ENCODE measurements around the gene ZFYVE27.

ZFYVE27 gene

GRCh38 chr10:97744405-97745035, 7.6 kb downstream of the ZFYVE27 start:
- TF ChIP-seq GATA1 (IDR thresholded peaks at IDR 0.05; ENCODE audit: low read depth, low read length) (no peak), POLR2A (IDR thresholded peaks at IDR 0.05; ENCODE audit: low read length) (no peak)
- peak; percentile 87 to 92 for DNase-seq

- DNase-seq: no peak
- TF ChIP-seq GATA1 (IDR thresholded peaks at IDR 0.05; ENCODE audit: low read depth, low read length): no peak
- no peak for TF ChIP-seq POLR2A (IDR thresholded peaks at IDR 0.05; ENCODE audit: low read length)
Observed at GRCh38 chr10:97747573-97747972, 10.6 kb downstream of the ZFYVE27 start.

- no peak for DNase-seq
- TF ChIP-seq POLR2A (IDR thresholded peaks at IDR 0.05; ENCODE audit: low read length) (no peak), GATA1 (IDR thresholded peaks at IDR 0.05; ENCODE audit: low read depth, low read length) (no peak)
Observed at GRCh38 chr10:97748116-97748515, 11.2 kb downstream of the ZFYVE27 start.

GRCh38 chr10:97752956-97753355, 16.0 kb downstream of the ZFYVE27 start:
- TF ChIP-seq GATA1 (IDR thresholded peaks at IDR 0.05; ENCODE audit: low read depth, low read length): no peak
- no peak for TF ChIP-seq POLR2A (IDR thresholded peaks at IDR 0.05; ENCODE audit: low read length)
- no peak for DNase-seq

GRCh38 chr10:97754726-97755125, 17.8 kb downstream of the ZFYVE27 start:
- no peak for TF ChIP-seq POLR2A (IDR thresholded peaks at IDR 0.05; ENCODE audit: low read length)
- no peak for TF ChIP-seq GATA1 (IDR thresholded peaks at IDR 0.05; ENCODE audit: low read depth, low read length)
- DNase-seq: no peak

GRCh38 chr10:97755718-97756117, 18.8 kb downstream of the ZFYVE27 start:
- TF ChIP-seq POLR2A (IDR thresholded peaks at IDR 0.05; ENCODE audit: low read length) (no peak), GATA1 (IDR thresholded peaks at IDR 0.05; ENCODE audit: low read depth, low read length) (no peak)
- no peak for DNase-seq

GRCh38 chr10:97757471-97757870, 20.5 kb downstream of the ZFYVE27 start:
- TF ChIP-seq POLR2A (IDR thresholded peaks at IDR 0.05; ENCODE audit: low read length): no peak
- TF ChIP-seq GATA1 (IDR thresholded peaks at IDR 0.05; ENCODE audit: low read depth, low read length): no peak
- no peak for DNase-seq

GRCh38 chr10:97759158-97759887, 22.4 kb downstream of the ZFYVE27 start:
- TF ChIP-seq POLR2A (IDR thresholded peaks at IDR 0.05; ENCODE audit: low read length): no peak
- TF ChIP-seq GATA1 (IDR thresholded peaks at IDR 0.05; ENCODE audit: low read depth, low read length): no peak
- DNase-seq: peak; percentile 71 to 83

GRCh38 chr10:97759946-97760345, 23.0 kb downstream of the ZFYVE27 start:
- no peak for DNase-seq
- TF ChIP-seq POLR2A (IDR thresholded peaks at IDR 0.05; ENCODE audit: low read length) (no peak), GATA1 (IDR thresholded peaks at IDR 0.05; ENCODE audit: low read depth, low read length) (no peak)

- DNase-seq: no peak
- TF ChIP-seq GATA1 (IDR thresholded peaks at IDR 0.05; ENCODE audit: low read depth, low read length) (no peak), POLR2A (IDR thresholded peaks at IDR 0.05; ENCODE audit: low read length) (no peak)
Observed at GRCh38 chr10:97760461-97761257, 23.7 kb downstream of the ZFYVE27 start.

- DNase-seq: no peak
- TF ChIP-seq GATA1 (IDR thresholded peaks at IDR 0.05; ENCODE audit: low read depth, low read length) (no peak), POLR2A (IDR thresholded peaks at IDR 0.05; ENCODE audit: low read length) (no peak)
Observed at GRCh38 chr10:97761331-97761865, 24.5 kb downstream of the ZFYVE27 start.

GRCh38 chr10:97762056-97762455, 25.1 kb downstream of the ZFYVE27 start:
- TF ChIP-seq GATA1 (IDR thresholded peaks at IDR 0.05; ENCODE audit: low read depth, low read length) (no peak), POLR2A (IDR thresholded peaks at IDR 0.05; ENCODE audit: low read length) (no peak)
- no peak for DNase-seq

GRCh38 chr10:97762816-97763215, 25.9 kb downstream of the ZFYVE27 start:
- TF ChIP-seq POLR2A (IDR thresholded peaks at IDR 0.05; ENCODE audit: low read length): no peak
- no peak for TF ChIP-seq GATA1 (IDR thresholded peaks at IDR 0.05; ENCODE audit: low read depth, low read length)
- no peak for DNase-seq

- no peak for DNase-seq
- TF ChIP-seq GATA1 (IDR thresholded peaks at IDR 0.05; ENCODE audit: low read depth, low read length) (no peak), POLR2A (IDR thresholded peaks at IDR 0.05; ENCODE audit: low read length) (no peak)
Observed at GRCh38 chr10:97763411-97763810, 26.5 kb downstream of the ZFYVE27 start.
